B cell (primary cell): ENCODE measurements around the gene HOXC9. TPM values are rescaled to one million over a fixed set of nuclear protein-coding genes. Genes with fewer than 3 reads are reported as not detected.

Experiments used
- ATAC-seq: fragments of 200-7000 bp; cut with Tn5 transposase; one replicate; pipeline ENCODE4 v1.10.0; 2021; ENCODE audit warnings: low read depth, mild to moderate bottlenecking, moderate number of reproducible peaks, moderate library complexity
- CTCF ChIA-PET: fragments of 350-600 bp; sonication (Branson Sonifier 250); formaldehyde crosslinking; loops from one replicate; lab custom pipeline; 2021; ENCODE audit warnings: antibody characterized with exemption, inconsistent platforms; lab: Charles Lee
- POLR2A ChIA-PET: fragments of 350-600 bp; sonication (Branson Sonifier 250); formaldehyde crosslinking; loops from one replicate; lab custom pipeline; 2021; ENCODE audit warnings: antibody characterized with exemption; lab: Charles Lee
- DNase-seq: peaks from one replicate; pipeline ENCODE4 v3.0.0; 2013
- H2AFZ ChIP-seq: 2 replicates; pipeline ENCODE4 v1.6.1; 2012; ENCODE audit warnings: mild to moderate bottlenecking, low read depth, low read length; ENCODE audit not compliant: insufficient read depth, poor library complexity, severe bottlenecking
- H3K27ac ChIP-seq, 2 donors: 1 replicate in 1 of 2; 2 replicates in 1 of 2; pipeline ENCODE4 v1.5.1; 2012 to 2013; ENCODE audit warnings: low read length in 2 of 2, mild to moderate bottlenecking in 2 of 2, moderate library complexity in 1 of 2
- H3K27me3 ChIP-seq, 4 experiments: fragments of 200-600 bp in 1 of 4; sonication (generic) in 1 of 4; replicated peaks in 1 of 4; 1 replicate in 2 of 4; 2 replicates in 2 of 4; pipeline versions ENCODE4 v1.6.1 to v1.7.0; 2013 to 2016; ENCODE audit warnings: low read length in 3 of 4, mild to moderate bottlenecking in 2 of 4, mixed read lengths in 1 of 4, moderate library complexity in 1 of 4; ENCODE audit not compliant: insufficient read depth in 4 of 4, control insufficient read depth in 3 of 4; ENCODE audit errors: control extremely low read depth in 1 of 4
- H3K36me3 ChIP-seq, 2 experiments: replicated peaks in 1 of 2; 1 replicate in 1 of 2; 2 replicates in 1 of 2; pipeline versions ENCODE4 v1.6.1 to v1.7.1; 2013; ENCODE audit warnings: low read length in 1 of 2; ENCODE audit not compliant: insufficient read depth in 2 of 2, control insufficient read depth in 1 of 2; ENCODE audit errors: control extremely low read depth in 1 of 2, extremely low read depth in 1 of 2
- H3K4me1 ChIP-seq, 2 donors: fragments of 200-600 bp in 1 of 2; sonication (generic) in 1 of 2; 1 replicate in 1 of 2; 2 replicates in 1 of 2; pipeline versions ENCODE4 v1.5.1 to v1.6.1; 2013 to 2017; ENCODE audit warnings: low read length in 2 of 2; ENCODE audit not compliant: control insufficient read depth in 2 of 2, insufficient read depth in 2 of 2
- H3K4me2 ChIP-seq: replicated peaks from 2 replicates; pipeline ENCODE3; 2012; ENCODE audit warnings: mild to moderate bottlenecking, low read depth, low read length; ENCODE audit not compliant: poor library complexity, severe bottlenecking
- H3K4me3 ChIP-seq, 5 experiments: fragments of 200-600 bp in 1 of 5; sonication (generic) in 1 of 5; 1 replicate in 3 of 5; 2 replicates in 2 of 5; pipeline versions ENCODE4 v1.5.1 to v1.7.0; 2011 to 2016; ENCODE audit warnings: low read length in 4 of 5, mild to moderate bottlenecking in 4 of 5, low read depth in 2 of 5, control low read depth in 1 of 5, moderate library complexity in 1 of 5; ENCODE audit not compliant: insufficient read depth in 1 of 5; ENCODE audit errors: control extremely low read depth in 1 of 5, extremely low read depth in 1 of 5
- H3K79me2 ChIP-seq: fragments of 200-600 bp; sonication (generic); one replicate; pipeline ENCODE4 v1.6.0; 2016; ENCODE audit warnings: low read length; ENCODE audit not compliant: control insufficient read depth, insufficient read depth
- H3K9ac ChIP-seq: fragments of 200-600 bp; sonication (generic); 2 replicates; pipeline ENCODE4 v1.6.1; 2017; ENCODE audit warnings: mild to moderate bottlenecking, low read length, moderate library complexity
- H3K9me3 ChIP-seq, 3 donors: one replicate each; pipeline versions ENCODE4 v1.6.1 to v1.7.1; 2013; ENCODE audit warnings: low read length in 2 of 3; ENCODE audit not compliant: control insufficient read depth in 2 of 3, insufficient read depth in 1 of 3; ENCODE audit errors: control extremely low read depth in 1 of 3
- H4K20me1 ChIP-seq: 2 replicates; pipeline ENCODE4 v1.6.0; 2012; ENCODE audit warnings: mild to moderate bottlenecking, low read length; ENCODE audit not compliant: insufficient read depth, control insufficient read depth, poor library complexity, severe bottlenecking
- H3K27ac Mint-ChIP-seq: one replicate; pipeline ENCODE4 v1.8.0; 2021; ENCODE audit warnings: mixed read lengths
- H3K27me3 Mint-ChIP-seq: one replicate; pipeline ENCODE4 v1.8.0; 2021; ENCODE audit warnings: mixed read lengths
- H3K4me1 Mint-ChIP-seq: one replicate; pipeline ENCODE4 v1.8.0; 2021; ENCODE audit warnings: mixed read lengths
- H3K4me3 Mint-ChIP-seq: one replicate; pipeline ENCODE4 v1.8.0; 2021; ENCODE audit warnings: mixed read lengths
- H3K9me3 Mint-ChIP-seq: one replicate; pipeline ENCODE4 v1.8.0; 2022; ENCODE audit warnings: mixed read lengths; ENCODE audit not compliant: insufficient read depth
- CTCF ChIP-seq: fragments of 200-600 bp; IDR thresholded peaks from one replicate; pipeline ENCODE4 v1.8.0; 2022; ENCODE audit warnings: antibody characterized with exemption, mild to moderate bottlenecking
- EZH2 ChIP-seq: IDR thresholded peaks from 2 replicates; pipeline ENCODE4 v1.6.1; 2012; ENCODE audit warnings: borderline replicate concordance, low read depth, mild to moderate bottlenecking, moderate library complexity, low read length; ENCODE audit not compliant: insufficient read depth, poor library complexity, severe bottlenecking
- WGBS: methylation state at CpG from one replicate; pipeline ENCODE4 v1.1.5; 2013; ENCODE audit warnings: missing lambda C conversion rate; ENCODE audit not compliant: insufficient coverage; 5-methylcytosine and 5-hydroxymethylcytosine counted together
- intact Hi-C: fragments of 100-400 bp; cut with micrococcal nuclease; formaldehyde crosslinking; loops from one replicate; pipeline ENCODE4 v1.10.0; 2022
- polyA plus RNA-seq: library from polyadenylated mRNA; depleted of rRNA; stranded (reverse); fragments of >200 nt; gene quantifications from 2 replicates; pipeline ENCODE4 v1.2.3, GENCODE V29; 2012
- total RNA-seq, 2 donors: library from RNA; stranded (reverse); fragments of 120-200 nt in 1 of 2; gene quantifications; 1 replicate in 1 of 2; 2 replicates in 1 of 2; pipeline versions ENCODE4 v1.2.3 to v1.2.4, GENCODE V29; 2013 to 2022

Gene HOXC9
- total and polyA plus RNA-seq, 2 donors (not counting 1 experiment from before 2014, with no cell fraction given), result not detected

- Histone ChIP-seq H3K4me1 (peaks cover 28 to 59% of the 10 kb centered on the region in 2 donors), H4K20me1 (no peaks in the 10 kb centered on the region), H3K36me3 (no peaks in the 10 kb centered on the region), H3K9me3 (peaks cover 0 to 71% (median 0%) of the 10 kb centered on the region in 3 donors), H3K79me2 (no peaks in the 10 kb centered on the region), H3K4me2 (no peak overlapping the region), H3K9ac (no peak overlapping the region), H3K27ac (no peak overlapping the region), H3K27me3 (peaks cover 0 to 99% (median 83%) of the 10 kb centered on the region in 4 experiments), H3K4me3 (no peak overlapping the region), H2AFZ (no peak overlapping the region)
- intact Hi-C loops, result loop anchor here (10.0 kb wide), 1 partner anchor 363 kb away; the partner anchor contains the start of gene GPR84
- peaks cover 19% of the 10 kb centered on the region for H3K4me1 Mint-ChIP-seq
- ATAC-seq (no peak), DNase-seq (no peak)
- ChIA-PET POLR2A (no interaction called here), CTCF (interaction anchor here (1.0 to 5.0 kb wide), 6 partner anchors 31 to 214 kb away, joined by 3 to 20 read pairs (median 4); partner anchors contain the start of gene HOXC5)
- TF ChIP-seq CTCF, result no peak
- no peak for TF ChIP-seq EZH2
- H3K27me3 Mint-ChIP-seq, result peaks cover 86% of the 10 kb centered on the region
- peak overlapping the region; percentile 32 for H3K27ac Mint-ChIP-seq
- no peaks in the 10 kb centered on the region for H3K9me3 Mint-ChIP-seq
- no peak overlapping the region for H3K4me3 Mint-ChIP-seq
- 31% methylated on average over 5 of the region's 8 CpGs for WGBS
These were observed 1.6 kb downstream of the HOXC9 start for GRCh38 chr12:54001283-54002187.
